PFSK-1 (cell line): ENCODE measurements around the gene ADAM23.

Experiments used
- POLR2AphosphoS5 ChIP-seq: IDR thresholded peaks from 2 replicates; pipeline ENCODE4 v1.6.1; 2012; ENCODE audit warnings: low read depth, mild to moderate bottlenecking, control low read depth, low read length, moderate library complexity
- REST ChIP-seq, 2 experiments: IDR thresholded peaks; 2 replicates each; pipeline versions ENCODE4 v1.6.1 to v1.8.0; 2011 to 2012; ENCODE audit warnings: low read depth in 2 of 2, low read length in 2 of 2, control low read depth in 1 of 2, inconsistent platforms in 1 of 2, mild to moderate bottlenecking in 1 of 2, moderate library complexity in 1 of 2; ENCODE audit not compliant: insufficient read depth in 1 of 2
- SIN3A ChIP-seq: IDR thresholded peaks from 2 replicates; pipeline ENCODE4 v1.6.1; 2012; ENCODE audit warnings: mild to moderate bottlenecking, low read length, moderate library complexity, borderline replicate concordance; ENCODE audit not compliant: insufficient read depth
- TAF1 ChIP-seq: IDR thresholded peaks from 2 replicates; pipeline ENCODE4 v1.6.1; 2012; ENCODE audit warnings: low read length, control low read depth, borderline replicate concordance; ENCODE audit not compliant: insufficient read depth

GRCh38 chr2:206480161-206480560, 36.8 kb downstream of the ADAM23 start:
- TF ChIP-seq POLR2AphosphoS5 (no peak), REST (IDR thresholded peaks at IDR 0.05; ENCODE audit: insufficient read depth in 1 of 2, low read depth in 2 of 2, low read length in 2 of 2) (no peak), TAF1 (no peak), SIN3A (no peak)
